AG09319 (cell line): ENCODE data around the gene PRKAG3.

Source experiments
- DNase-seq: peaks from one replicate; pipeline ENCODE4 v3.0.0-alpha.2; 2010; ENCODE audit warnings: low read depth; ENCODE audit errors: extremely low read depth
- TF ChIP-seq, protein P1 (sequence below): IDR thresholded peaks from 2 replicates; pipeline ENCODE4 v1.5.1; 2011; ENCODE audit warnings: low read depth, mild to moderate bottlenecking, inconsistent platforms, low read length, moderate library complexity

The PRKAG3 gene

DNA sequence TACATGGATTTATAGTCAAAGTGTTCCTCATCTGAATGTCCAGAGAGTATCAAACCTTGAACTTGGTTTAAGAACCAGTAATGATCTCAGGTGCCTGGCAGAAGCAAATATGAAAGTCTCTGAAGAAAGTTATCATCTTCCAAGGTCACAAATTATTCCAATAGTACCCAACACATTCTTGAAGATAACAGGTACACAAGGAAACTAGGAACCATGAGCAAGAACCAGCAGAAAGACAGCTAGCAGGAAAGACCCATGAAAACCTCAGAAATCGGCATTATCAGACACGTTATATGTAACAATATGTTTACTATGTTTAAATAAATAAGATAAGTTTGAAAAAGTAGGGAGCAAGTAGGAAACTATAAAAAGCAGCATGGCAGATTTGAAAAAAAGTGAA, 5.9 kb upstream of the PRKAG3 start:
- TF ChIP-seq, protein P1, sequence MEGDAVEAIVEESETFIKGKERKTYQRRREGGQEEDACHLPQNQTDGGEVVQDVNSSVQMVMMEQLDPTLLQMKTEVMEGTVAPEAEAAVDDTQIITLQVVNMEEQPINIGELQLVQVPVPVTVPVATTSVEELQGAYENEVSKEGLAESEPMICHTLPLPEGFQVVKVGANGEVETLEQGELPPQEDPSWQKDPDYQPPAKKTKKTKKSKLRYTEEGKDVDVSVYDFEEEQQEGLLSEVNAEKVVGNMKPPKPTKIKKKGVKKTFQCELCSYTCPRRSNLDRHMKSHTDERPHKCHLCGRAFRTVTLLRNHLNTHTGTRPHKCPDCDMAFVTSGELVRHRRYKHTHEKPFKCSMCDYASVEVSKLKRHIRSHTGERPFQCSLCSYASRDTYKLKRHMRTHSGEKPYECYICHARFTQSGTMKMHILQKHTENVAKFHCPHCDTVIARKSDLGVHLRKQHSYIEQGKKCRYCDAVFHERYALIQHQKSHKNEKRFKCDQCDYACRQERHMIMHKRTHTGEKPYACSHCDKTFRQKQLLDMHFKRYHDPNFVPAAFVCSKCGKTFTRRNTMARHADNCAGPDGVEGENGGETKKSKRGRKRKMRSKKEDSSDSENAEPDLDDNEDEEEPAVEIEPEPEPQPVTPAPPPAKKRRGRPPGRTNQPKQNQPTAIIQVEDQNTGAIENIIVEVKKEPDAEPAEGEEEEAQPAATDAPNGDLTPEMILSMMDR: no peak
- no peak for DNase-seq

- no peak for DNase-seq
- TF ChIP-seq, protein P1: no peak
Measured at GRCh38 chr2:218834685-218835084, 3.1 kb upstream of the PRKAG3 start.

GRCh38 chr2:218833023-218833609, 1.5 kb upstream of the PRKAG3 start:
- no peak for DNase-seq
- TF ChIP-seq, protein P1: no peak

- DNase-seq: peak; percentile 8
- TF ChIP-seq, protein P1: no peak
Measured at GRCh38 chr2:218832520-218832919, 917 bp upstream of the PRKAG3 start.

GRCh38 chr2:218832081-218832480, 478 bp upstream of the PRKAG3 start:
- no peak for DNase-seq
- TF ChIP-seq, protein P1: no peak

GRCh38 chr2:218830526-218831306, 887 bp downstream of the PRKAG3 start:
- DNase-seq: no peak
- TF ChIP-seq, protein P1: no peak

DNA sequence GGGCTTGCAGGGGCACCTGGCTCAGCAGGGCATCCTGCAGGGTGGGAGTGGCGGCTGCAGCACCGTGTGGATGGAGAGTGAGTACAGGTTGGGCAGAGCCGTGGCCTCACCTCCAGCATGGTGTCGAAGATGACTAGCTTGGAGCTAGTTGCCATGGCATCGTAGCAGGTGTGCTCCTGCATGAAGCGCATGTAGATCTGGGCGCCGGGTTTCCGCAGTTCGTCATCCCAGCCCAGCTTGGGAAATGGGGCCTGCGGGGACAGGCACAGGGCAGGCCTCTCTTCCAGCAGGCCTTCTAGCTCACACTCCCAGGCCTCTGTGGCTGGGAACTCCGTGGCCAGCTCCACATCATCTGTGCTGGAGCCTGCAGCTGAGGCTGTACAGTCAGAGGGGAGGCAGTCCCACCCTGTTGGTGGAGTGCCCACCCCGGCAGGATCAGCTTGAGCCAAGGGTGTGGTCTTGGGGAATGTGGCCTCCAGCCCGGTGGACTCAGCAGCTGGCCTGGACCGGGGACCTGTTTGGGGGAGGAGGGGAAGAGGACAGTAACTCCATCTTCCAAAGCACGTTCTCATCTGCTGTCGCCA, 1.6 kb downstream of the PRKAG3 start:
- TF ChIP-seq, protein P1: no peak
- DNase-seq: no peak
